ENCODE measurements around the gene CYGB. TPM values are rescaled to one million over a fixed set of nuclear protein-coding genes. Genes with fewer than 3 reads are reported as not detected.

The CYGB gene
- total and polyA plus RNA-seq, 9 of the 15 experiments (the other 6 are each of a cell fraction or from before 2014, with no cell fraction given) = 0.08 to 0.95 (median 0.18) TPM; not detected in 5

DNA sequence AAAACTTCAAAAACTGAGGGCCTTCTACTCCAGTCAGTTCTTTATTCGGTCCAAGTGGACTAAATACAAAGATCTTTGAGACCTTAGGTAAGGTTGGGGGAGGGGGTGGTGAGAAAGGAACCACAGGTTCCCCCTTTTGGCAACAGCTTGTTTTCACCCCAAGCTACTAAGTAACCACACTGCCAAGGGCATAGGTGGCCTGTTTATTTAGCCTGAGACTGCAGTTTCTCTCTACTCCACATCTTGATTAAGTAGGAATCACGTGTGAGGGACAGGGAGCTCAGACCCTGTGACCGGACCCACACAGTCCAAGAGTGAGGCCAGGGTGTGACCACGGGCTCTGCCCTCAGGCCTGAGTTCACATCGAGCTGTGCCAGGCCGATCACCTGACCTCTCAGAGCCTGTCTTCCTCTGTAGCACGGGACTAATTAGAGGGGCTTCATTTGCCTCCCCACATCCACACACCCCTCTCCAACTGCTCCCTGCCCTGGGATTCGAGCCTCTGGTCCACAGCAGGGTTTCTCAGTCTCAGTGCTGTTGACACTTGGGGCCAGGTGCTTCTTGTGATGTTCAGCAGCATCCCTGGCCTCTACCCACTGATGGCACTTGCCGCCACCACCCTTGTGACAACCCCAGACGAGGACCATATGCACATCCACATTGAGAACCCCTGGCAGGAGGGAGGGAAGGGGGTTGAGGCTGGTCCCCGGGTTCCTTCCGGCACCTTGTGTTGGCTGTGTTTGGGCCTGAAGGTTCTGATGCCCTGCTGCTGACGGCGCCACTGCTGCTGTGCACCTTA lies 30.3 kb upstream of the CYGB start (continued):
- TF ChIP-seq ZBTB11 (CRISPR knock-in tag; IDR thresholded peaks at IDR 0.05) (no peak), PTBP1 (IDR thresholded peaks at IDR 0.05; ENCODE audit: low read depth, low read length) (no peak), ATF4 (CRISPR knock-in tag; IDR thresholded peaks at IDR 0.05) (0 out of 2 replicates have a peak, but pooled peaks have one; percentile 23), BACH1 (tag; IDR thresholded peaks at IDR 0.05) (peak; percentile 63; the same call in 1 of the 2 replicates), ILF3 (IDR thresholded peaks at IDR 0.05; ENCODE audit: borderline replicate concordance) (no peak), ZNF551 (CRISPR knock-in tag; IDR thresholded peaks at IDR 0.05) (no peak), POLR2AphosphoS2 (IDR thresholded peaks at IDR 0.05; ENCODE audit: low read length) (peak; percentile 53; the same call in 1 of the 2 replicates), SMC3 (conservative IDR thresholded peaks at IDR 0.05; ENCODE audit: insufficient read depth, low read depth, low read length) (no peak), STAG1 (CRISPR knock-in tag; IDR thresholded peaks at IDR 0.05; ENCODE audit: borderline replicate concordance) (no peak), RAD51 (IDR thresholded peaks at IDR 0.05; ENCODE audit: borderline replicate concordance, low read depth) (peak; percentile 60; the same call in 1 of the 2 replicates), LCOR (CRISPR knock-in tag; IDR thresholded peaks at IDR 0.05) (no peak), ZNF449 (CRISPR knock-in tag; IDR thresholded peaks at IDR 0.05) (no peak), TBL1XR1 (IDR thresholded peaks at IDR 0.05; ENCODE audit: low read length in 2 of 2) (no peak), HDAC3 (IDR thresholded peaks at IDR 0.05; ENCODE audit: borderline replicate concordance, partially characterized antibody) (no peak), E2F1 (CRISPR knock-in tag; IDR thresholded peaks at IDR 0.05) (no peak)
- TF ChIP-seq, protein P1, sequence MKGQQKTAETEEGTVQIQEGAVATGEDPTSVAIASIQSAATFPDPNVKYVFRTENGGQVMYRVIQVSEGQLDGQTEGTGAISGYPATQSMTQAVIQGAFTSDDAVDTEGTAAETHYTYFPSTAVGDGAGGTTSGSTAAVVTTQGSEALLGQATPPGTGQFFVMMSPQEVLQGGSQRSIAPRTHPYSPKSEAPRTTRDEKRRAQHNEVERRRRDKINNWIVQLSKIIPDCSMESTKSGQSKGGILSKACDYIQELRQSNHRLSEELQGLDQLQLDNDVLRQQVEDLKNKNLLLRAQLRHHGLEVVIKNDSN (CRISPR knock-in tag; IDR thresholded peaks at IDR 0.05) = peak; percentile 75
- TF ChIP-seq, protein P2, sequence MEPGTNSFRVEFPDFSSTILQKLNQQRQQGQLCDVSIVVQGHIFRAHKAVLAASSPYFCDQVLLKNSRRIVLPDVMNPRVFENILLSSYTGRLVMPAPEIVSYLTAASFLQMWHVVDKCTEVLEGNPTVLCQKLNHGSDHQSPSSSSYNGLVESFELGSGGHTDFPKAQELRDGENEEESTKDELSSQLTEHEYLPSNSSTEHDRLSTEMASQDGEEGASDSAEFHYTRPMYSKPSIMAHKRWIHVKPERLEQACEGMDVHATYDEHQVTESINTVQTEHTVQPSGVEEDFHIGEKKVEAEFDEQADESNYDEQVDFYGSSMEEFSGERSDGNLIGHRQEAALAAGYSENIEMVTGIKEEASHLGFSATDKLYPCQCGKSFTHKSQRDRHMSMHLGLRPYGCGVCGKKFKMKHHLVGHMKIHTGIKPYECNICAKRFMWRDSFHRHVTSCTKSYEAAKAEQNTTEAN (CRISPR knock-in tag; IDR thresholded peaks at IDR 0.05) = no peak

All from K562 (cell line).